Testis (tissue), 3 donors: ENCODE measurements around the gene LRRIQ4. TPM values are rescaled to one million over a fixed set of nuclear protein-coding genes. Genes with fewer than 3 reads are reported as not detected.

Source experiments
- DNase-seq: peaks from one replicate; pipeline ENCODE4 v3.0.0-alpha.2; 2019
- H3K27ac ChIP-seq, 2 donors: fragments of 200-600 bp; sonication (generic); one replicate each; pipeline ENCODE4 v1.5.1; 2019
- H3K27me3 ChIP-seq: fragments of 200-600 bp; sonication (generic); one replicate; pipeline ENCODE4 v1.5.1; 2019
- H3K36me3 ChIP-seq: fragments of 200-600 bp; sonication (generic); one replicate; pipeline ENCODE4 v1.5.1; 2017; ENCODE audit warnings: low read depth; ENCODE audit errors: missing control alignments
- H3K4me1 ChIP-seq: fragments of 200-600 bp; sonication (generic); one replicate; pipeline ENCODE4 v1.5.1; 2019
- H3K4me3 ChIP-seq, 2 donors: fragments of 200-600 bp; sonication (generic); one replicate each; pipeline ENCODE4 v1.5.1; 2017 to 2019
- H3K9me3 ChIP-seq: fragments of 200-600 bp; sonication (generic); one replicate; pipeline ENCODE4 v1.5.1; 2017
- CTCF ChIP-seq, 3 experiments: fragments of 450-650 bp in 2 of 3; fragments of 200-600 bp in 1 of 3; sonication (generic) in 1 of 3; IDR thresholded peaks; one replicate each; pipeline ENCODE4 v1.5.1; 2016 to 2019; ENCODE audit warnings: antibody characterized with exemption in 3 of 3, mild to moderate bottlenecking in 2 of 3, moderate library complexity in 1 of 3
- POLR2A ChIP-seq: fragments of 450-650 bp; IDR thresholded peaks from one replicate; pipeline ENCODE4 v1.6.1; 2017; ENCODE audit warnings: antibody characterized with exemption, mild to moderate bottlenecking, moderate library complexity
- WGBS, 2 donors: methylation state at CpG; one replicate each; pipeline ENCODE4 v1.1.5; 2018; 5-methylcytosine and 5-hydroxymethylcytosine counted together
- intact Hi-C: fragments of 100-400 bp; cut with DNase I; formaldehyde crosslinking; loops from one replicate; pipeline ENCODE4 v1.15.1; 2023; ENCODE audit warnings: low total_unique reads
- polyA plus RNA-seq: library from polyadenylated mRNA; stranded (reverse); fragments of 350-450 nt; fragmentation: Illumina TruSeq; extraction: RNeasy Lipid Tissue Mini Kit (QIAGEN cat#74804); gene quantifications from one replicate; pipeline ENCODE4 v1.2.3, GENCODE V29; 2014; ENCODE audit warnings: low read depth, low replicate concordance; ENCODE audit not compliant: insufficient read depth
- total RNA-seq, 2 donors: library from RNA; depleted of rRNA; stranded (reverse); fragments of >200 nt; gene quantifications; one replicate each; pipeline ENCODE4 v1.2.3, GENCODE V29; 2016

The LRRIQ4 gene
- total and polyA plus RNA-seq, 3 donors from 2014 or later = 0.68 to 3.4 (median 1.3) TPM

- TF ChIP-seq CTCF (IDR thresholded peaks at IDR 0.05) (no peak), POLR2A (no peak)
- H3K4me1 ChIP-seq = no peaks in the 10 kb centered on the region
- H3K27ac ChIP-seq = no peak overlapping the region
- H3K27me3 ChIP-seq = no peaks in the 10 kb centered on the region
- no peaks in the 10 kb centered on the region for H3K9me3 ChIP-seq
- no peak for DNase-seq
- intact Hi-C loops = no loop called here
- WGBS, 2 donors = 90 to 96% methylated on average over 3 of the region's 3 CpGs
- H3K36me3 ChIP-seq = no peaks in the 10 kb centered on the region
- H3K4me3 ChIP-seq = no peak overlapping the region
Observed at GRCh38 chr3:169848741-169849140, 36.1 kb downstream of the LRRIQ4 start.

- TF ChIP-seq CTCF (IDR thresholded peaks at IDR 0.05) (no peak), POLR2A (no peak)
- no peak overlapping the region for H3K4me3 ChIP-seq
- no peaks in the 10 kb centered on the region for H3K36me3 ChIP-seq
- DNase-seq = no peak
- no peaks in the 10 kb centered on the region for H3K9me3 ChIP-seq
- H3K4me1 ChIP-seq = no peaks in the 10 kb centered on the region
- no peak overlapping the region for H3K27ac ChIP-seq
- intact Hi-C loops = no loop called here
- no peaks in the 10 kb centered on the region for H3K27me3 ChIP-seq
Observed at GRCh38 chr3:169850618-169851017, 37.9 kb downstream of the LRRIQ4 start.

- Histone ChIP-seq H3K4me1 (no peaks in the 10 kb centered on the region), H3K36me3 (no peaks in the 10 kb centered on the region), H3K27ac (no peak overlapping the region), H3K27me3 (no peaks in the 10 kb centered on the region), H3K9me3 (no peaks in the 10 kb centered on the region), H3K4me3 (no peak overlapping the region)
- 86 to 87% methylated on average over 3 of the region's 3 CpGs for WGBS, 2 donors
- TF ChIP-seq POLR2A (no peak), CTCF (IDR thresholded peaks at IDR 0.05) (no peak)
- no peak for DNase-seq
- intact Hi-C loops = no loop called here
Observed at GRCh38 chr3:169855514-169855913, 42.8 kb downstream of the LRRIQ4 start.

GRCh38 chr3:169857811-169858210 lies 45.1 kb downstream of the LRRIQ4 start:
- no peaks in the 10 kb centered on the region for H3K27me3 ChIP-seq
- intact Hi-C loops = no loop called here
- H3K4me1 ChIP-seq = no peaks in the 10 kb centered on the region
- no peaks in the 10 kb centered on the region for H3K9me3 ChIP-seq
- H3K27ac ChIP-seq = no peak overlapping the region
- H3K4me3 ChIP-seq = no peak overlapping the region
- TF ChIP-seq CTCF (IDR thresholded peaks at IDR 0.05) (no peak), POLR2A (no peak)
- H3K36me3 ChIP-seq = no peaks in the 10 kb centered on the region
- WGBS, 2 donors = 78 to 90% methylated on average over 2 of the region's 2 CpGs
- no peak for DNase-seq

GRCh38 chr3:169861871-169862270 lies 49.2 kb downstream of the LRRIQ4 start:
- no peaks in the 10 kb centered on the region for H3K27me3 ChIP-seq
- no peaks in the 10 kb centered on the region for H3K9me3 ChIP-seq
- no peaks in the 10 kb centered on the region for H3K4me1 ChIP-seq
- H3K4me3 ChIP-seq = no peak overlapping the region
- DNase-seq = no peak
- intact Hi-C loops = no loop called here
- WGBS, 2 donors = 54 to 82% methylated on average over 5 of the region's 5 CpGs
- TF ChIP-seq POLR2A (no peak), CTCF (IDR thresholded peaks at IDR 0.05) (no peak)
- no peaks in the 10 kb centered on the region for H3K36me3 ChIP-seq
- H3K27ac ChIP-seq = no peak overlapping the region
